DMS153 treated with DMSO at 0.1 percent for 48 hours (cell line): ENCODE data around the gene ATP6V0B.

ENCODE experiments used
- DNase-seq: peaks from one replicate; lab custom pipeline; 2025; ENCODE audit not compliant: unreplicated experiment; lab: John Stamatoyannopoulos, UW

ATP6V0B gene

GRCh38 chr1:43945674-43946235 lies 29.0 kb upstream of the ATP6V0B start:
- DNase-seq: peak; percentile 52

DNA sequence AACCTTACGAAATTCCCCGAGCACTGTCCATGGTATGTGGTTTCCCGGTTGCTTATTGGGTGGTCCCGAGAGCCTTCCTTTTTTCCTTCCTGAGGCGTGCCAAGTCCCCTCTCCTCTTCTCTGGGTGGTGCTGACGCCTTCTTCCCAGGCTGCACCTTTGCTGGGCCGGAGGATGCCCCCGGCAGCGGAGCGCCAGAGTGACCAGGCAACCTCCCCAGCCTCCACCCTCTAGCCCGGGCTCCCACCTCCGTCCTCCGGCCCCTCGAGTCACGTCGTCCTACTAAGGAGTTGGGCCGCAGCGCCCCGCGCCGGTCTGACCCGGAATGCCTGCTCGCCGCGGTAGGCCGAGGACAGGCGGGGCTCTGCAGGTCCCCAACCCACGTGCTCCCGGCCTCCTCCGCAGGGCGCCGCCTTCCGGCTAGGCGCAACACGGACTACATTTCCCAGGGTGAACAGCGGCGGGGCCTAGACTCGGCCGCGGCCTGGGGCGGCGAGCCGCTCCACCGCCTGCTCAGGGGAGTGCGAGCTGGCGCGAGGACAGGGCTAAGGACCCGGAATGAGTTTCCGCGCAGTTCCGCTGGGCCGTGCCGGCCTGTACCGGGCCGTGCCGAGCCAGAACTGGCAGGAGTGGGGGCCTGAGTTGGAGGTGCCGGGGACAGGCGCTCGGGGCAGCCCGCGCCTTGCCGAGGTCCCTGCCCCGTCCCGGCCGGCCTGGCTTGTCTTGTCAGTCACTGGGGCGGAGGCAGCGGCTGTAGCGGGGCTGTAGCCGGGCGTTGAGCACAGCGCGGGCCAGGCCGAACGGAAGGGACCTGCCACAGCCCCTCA lies 28.3 kb upstream of the ATP6V0B start, which contains the start of gene IPO13:
Gene IPO13 (plus strand): TSS at position 715 of the 825 bp plus-strand sequence. CDS start 651 bp downstream, outside the sequence.
- peak; percentile 97 for DNase-seq

DNA sequence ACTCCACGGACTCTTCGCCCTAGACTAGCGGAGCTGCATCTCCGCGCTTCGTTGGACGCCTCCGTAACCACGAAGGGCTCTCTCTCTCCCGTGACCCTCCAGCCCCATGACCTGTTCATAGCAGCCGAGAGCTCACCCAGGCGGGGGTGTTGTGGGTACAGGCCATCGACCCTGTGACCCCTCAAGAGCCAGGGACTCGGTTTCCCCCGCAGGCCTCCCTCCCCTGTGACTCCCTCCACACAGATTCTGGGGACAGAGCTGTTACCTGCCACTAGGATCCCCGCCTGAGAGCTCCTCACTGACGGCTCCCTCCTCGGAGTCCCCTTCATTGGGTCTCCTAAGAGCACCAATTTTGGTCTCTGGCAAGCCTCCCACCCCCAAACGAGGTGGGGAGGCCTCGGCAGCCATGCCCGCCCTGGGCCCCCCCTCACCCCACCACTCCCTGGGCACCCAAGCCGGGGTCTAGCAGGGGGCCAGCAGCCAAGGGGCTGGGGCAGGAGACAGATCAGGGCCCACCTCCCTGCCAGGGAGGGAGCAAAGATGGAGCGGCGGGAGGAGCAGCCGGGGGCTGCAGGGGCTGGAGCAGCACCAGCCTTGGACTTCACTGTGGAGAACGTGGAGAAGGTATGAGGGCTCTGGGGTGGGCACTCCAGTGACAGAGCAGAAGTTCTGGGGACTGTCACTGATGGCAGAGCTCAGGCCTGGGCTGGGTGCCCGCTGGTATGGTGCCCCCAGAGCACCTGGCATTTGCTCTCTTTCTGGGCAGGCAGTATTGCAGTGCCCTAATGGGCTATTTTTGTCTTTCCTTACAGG lies 27.5 kb upstream of the ATP6V0B start:
- no peak for DNase-seq

DNA sequence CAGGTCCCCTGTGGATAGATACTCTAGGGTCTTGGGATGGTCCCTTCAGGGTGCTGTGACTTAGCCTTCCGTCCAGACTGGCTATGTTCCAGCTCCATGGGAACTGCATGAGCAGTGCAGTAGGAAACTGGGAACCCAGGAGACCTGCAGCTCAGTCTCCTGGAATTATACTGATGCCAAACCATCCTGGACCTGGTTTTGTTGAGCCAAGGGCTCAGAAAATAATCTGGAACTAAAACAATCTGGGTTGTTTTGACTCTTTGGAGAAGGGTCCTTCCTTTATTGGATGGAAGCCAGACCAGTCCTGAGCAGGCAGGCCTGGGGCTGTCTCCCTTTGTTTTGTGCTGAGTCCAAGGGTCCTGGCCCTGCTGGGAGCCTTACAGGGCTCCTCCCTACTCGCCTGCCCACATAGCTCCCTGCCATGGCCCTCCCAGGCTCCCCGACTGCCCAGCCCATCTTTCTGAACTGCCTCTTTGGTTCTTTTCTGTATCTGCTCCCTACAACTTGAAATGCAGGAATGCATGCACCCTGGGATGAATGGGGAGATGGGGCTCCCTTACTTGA lies 26.8 kb upstream of the ATP6V0B start:
- DNase-seq: no peak

DNA sequence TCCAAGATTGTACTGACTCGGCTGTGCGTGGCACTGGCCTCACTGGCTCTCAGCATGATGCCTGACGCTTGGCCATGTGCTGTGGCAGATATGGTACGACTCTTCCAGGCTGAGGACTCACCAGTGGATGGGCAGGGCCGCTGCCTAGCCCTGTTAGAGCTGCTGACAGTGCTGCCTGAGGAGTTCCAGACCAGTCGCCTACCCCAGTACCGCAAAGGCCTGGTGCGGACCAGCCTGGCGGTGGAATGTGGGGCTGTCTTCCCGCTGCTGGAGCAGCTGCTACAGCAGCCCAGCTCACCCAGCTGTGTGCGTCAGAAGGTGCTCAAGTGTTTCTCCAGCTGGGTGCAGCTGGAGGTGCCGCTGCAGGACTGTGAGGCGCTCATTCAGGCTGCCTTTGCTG lies 25.1 kb upstream of the ATP6V0B start:
- no peak for DNase-seq

- no peak for DNase-seq
Observed at GRCh38 chr1:43951021-43951985, 23.5 kb upstream of the ATP6V0B start.

DNA sequence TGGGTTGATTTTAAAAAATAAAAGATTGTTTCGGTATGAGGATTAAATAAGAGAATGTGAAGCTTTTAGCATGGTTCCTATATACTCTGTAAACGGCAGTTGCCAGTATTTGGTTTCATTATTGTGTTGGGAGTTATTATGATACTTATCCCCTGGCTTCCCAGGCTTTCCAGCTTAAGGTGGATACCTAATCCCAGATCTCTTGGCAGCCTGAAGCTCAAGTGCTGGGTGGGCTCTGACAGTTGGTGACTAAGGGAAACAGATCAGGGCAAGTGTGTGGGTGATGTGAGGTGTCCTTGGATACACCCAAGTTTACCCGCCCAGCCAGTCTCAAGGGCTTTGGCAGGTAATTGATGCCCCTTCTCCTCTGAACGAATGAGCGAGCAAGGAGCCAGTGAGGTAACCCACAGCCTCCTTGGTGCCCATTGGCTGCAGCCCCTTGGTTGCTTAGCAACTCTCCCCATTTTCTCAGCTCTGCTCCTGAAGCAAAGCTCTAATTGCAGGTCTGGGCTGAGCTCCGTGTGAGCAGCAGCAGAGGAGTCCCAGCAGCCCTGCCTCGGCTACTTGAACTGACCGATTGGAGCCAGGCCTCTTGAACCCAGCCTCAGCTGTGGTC lies 21.9 kb upstream of the ATP6V0B start:
- DNase-seq: no peak

- DNase-seq: no peak
Observed at GRCh38 chr1:43953361-43953760, 21.4 kb upstream of the ATP6V0B start.

GRCh38 chr1:43954036-43954435 lies 20.7 kb upstream of the ATP6V0B start:
- DNase-seq: no peak

DNA sequence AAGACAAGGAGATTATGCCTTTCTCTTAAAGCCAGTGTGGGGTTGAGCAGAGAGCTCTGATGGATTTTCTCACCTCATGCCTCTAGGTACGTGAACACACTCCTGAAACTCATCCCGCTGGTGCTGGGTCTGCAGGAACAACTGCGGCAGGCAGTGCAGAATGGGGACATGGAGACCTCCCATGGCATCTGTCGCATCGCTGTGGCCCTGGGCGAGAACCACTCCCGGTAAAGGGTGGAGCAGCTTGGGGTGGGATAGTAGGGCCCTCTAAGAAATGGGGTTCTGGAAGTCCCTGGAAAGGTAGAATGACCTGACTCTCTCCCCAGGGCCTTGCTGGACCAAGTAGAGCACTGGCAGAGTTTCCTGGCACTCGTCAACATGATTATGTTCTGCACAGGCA lies 18.5 kb upstream of the ATP6V0B start:
- no peak for DNase-seq

- DNase-seq: no peak
Observed at GRCh38 chr1:43957407-43958040, 17.2 kb upstream of the ATP6V0B start.

DNA sequence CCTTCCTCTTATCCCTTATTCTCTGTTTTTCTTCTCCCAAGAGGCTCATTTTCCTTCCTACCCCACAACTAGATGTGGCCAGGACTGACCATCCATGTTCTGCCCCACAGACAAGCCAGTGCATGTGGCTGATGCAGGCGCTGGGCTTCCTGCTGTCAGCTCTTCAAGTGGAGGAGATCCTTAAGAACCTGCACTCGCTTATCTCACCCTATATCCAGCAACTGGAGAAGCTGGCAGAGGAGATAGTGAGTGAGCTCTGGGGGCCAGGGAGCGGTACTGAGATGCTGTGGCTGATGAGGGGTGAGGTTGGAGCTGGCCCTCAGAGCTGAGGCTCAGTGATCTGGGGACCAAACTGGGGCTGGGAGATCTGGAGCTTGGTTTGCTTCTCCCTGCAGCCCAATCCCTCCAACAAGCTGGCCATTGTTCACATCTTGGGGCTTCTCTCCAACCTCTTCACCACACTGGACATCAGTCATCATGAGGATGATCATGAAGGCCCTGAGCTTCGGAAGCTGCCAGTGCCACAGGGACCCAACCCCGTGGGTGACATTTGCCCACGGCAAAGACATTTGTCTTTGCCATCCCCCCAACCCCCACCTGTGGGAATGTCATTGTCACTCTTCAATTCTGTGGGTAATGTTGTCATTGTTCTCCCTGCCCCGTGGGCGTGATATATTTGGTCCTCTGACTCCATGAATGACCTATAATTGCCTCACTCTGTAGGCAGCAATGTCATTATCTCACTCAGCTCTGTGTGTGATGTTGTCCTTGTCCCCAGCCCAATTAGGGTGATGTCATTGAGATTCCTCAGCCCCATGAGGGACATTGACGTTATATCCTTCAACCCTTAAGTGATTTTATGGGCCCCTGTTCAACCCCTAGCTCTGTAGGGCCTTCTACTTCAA lies 16.2 kb upstream of the ATP6V0B start:
- DNase-seq: no peak

DNA sequence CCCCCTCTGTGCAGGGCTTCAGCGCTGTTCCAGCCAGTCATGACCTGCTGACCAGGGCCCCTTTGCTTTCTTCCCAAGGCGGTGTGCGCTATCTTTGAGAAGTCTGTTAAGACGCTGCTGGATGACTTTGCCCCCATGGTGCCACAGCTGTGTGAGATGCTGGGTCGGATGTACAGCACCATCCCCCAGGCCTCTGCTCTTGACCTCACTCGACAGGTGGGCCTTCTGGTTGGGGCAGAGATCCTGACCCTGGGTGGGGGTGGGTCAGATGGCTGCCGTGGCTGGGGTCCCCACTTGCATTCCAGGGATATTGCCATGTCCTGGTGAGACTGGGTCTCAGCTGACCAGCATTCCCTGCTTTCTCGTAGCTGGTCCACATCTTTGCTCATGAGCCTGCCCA lies 14.0 kb upstream of the ATP6V0B start:
- no peak for DNase-seq

- DNase-seq: no peak
Observed at GRCh38 chr1:43961692-43962091, 13.1 kb upstream of the ATP6V0B start.

GRCh38 chr1:43962324-43962723 lies 12.4 kb upstream of the ATP6V0B start:
- no peak for DNase-seq

- no peak for DNase-seq
Observed at GRCh38 chr1:43963006-43963405, 11.8 kb upstream of the ATP6V0B start.

- no peak for DNase-seq
Observed at GRCh38 chr1:43963890-43964289, 10.9 kb upstream of the ATP6V0B start.

DNA sequence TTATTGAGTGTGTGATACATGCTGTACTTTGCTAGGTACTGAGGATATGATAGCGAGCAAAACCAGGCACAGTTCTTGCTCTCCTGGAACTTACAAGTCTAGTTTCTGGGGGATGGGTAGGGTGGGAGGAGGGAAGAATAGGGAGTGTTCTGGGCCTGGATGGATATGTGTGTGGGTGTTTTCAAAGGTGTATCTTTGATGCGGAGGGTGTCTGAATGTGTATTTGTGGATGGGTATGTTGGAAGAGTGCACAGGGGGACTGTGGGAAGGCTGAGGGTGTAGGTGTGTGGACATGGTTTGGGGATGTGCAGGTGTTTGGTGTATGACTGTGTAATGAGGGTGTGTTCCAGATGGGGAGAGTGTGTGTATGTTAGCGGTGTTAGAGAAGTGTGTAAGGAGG lies 9.4 kb upstream of the ATP6V0B start:
- no peak for DNase-seq
